HG03354 (cell line): ENCODE data around the gene TAS2R20.
"Not testable (repeated sequence)": the region's sequence is repeated elsewhere in the genome, so short reads cannot be mapped to it uniquely, and the experiment has no call there.

Experiments used
- ATAC-seq: cut with Tn5 transposase; IDR thresholded peaks from one replicate; pipeline ENCODE4 v1.9.1; 2021; ENCODE audit warnings: mild to moderate bottlenecking; ENCODE audit not compliant: unreplicated experiment, poor library complexity, severe bottlenecking

The TAS2R20 gene

GRCh38 chr12:10998204-10998603 lies at the start of gene TAS2R20:
TSS of gene TAS2R20 (minus strand) at chr12:10998304. CDS start at chr12:10997875, 429 bp downstream.
- ATAC-seq = no peak

- ATAC-seq = not testable (repeated sequence)
Observed at GRCh38 chr12:11041366-11041765, 43.3 kb upstream of the TAS2R20 start.

GRCh38 chr12:11040162-11040561 lies 42.1 kb upstream of the TAS2R20 start:
- no peak for ATAC-seq

- no peak for ATAC-seq
Observed at GRCh38 chr12:11039171-11039570, 41.1 kb upstream of the TAS2R20 start.

- peak; percentile 68 for ATAC-seq
Observed at GRCh38 chr12:11033959-11034358, 35.9 kb upstream of the TAS2R20 start.

- no peak for ATAC-seq
Observed at GRCh38 chr12:11031307-11031706, 33.2 kb upstream of the TAS2R20 start, which contains the start of gene TAS2R31. TSS of gene TAS2R31 (minus strand) at chr12:11031407. CDS start at chr12:11031335, 72 bp downstream.

GRCh38 chr12:11026118-11026517 lies 28.0 kb upstream of the TAS2R20 start:
- ATAC-seq = no peak

GRCh38 chr12:11023387-11023786 lies 25.3 kb upstream of the TAS2R20 start:
- no peak for ATAC-seq

- no peak for ATAC-seq
Observed at GRCh38 chr12:11022520-11022919, 24.4 kb upstream of the TAS2R20 start, which contains the start of gene TAS2R19. TSS of gene TAS2R19 (minus strand) at chr12:11022620. CDS start at chr12:11022571, 49 bp downstream.

- no peak for ATAC-seq
Observed at GRCh38 chr12:11016937-11017336, 18.8 kb upstream of the TAS2R20 start.

GRCh38 chr12:11015775-11016430 lies 17.8 kb upstream of the TAS2R20 start:
- ATAC-seq = no peak

- ATAC-seq = no peak
Observed at GRCh38 chr12:11014234-11014633, 16.1 kb upstream of the TAS2R20 start.

GRCh38 chr12:11007608-11008007 lies 9.5 kb upstream of the TAS2R20 start:
- ATAC-seq = no peak

- no peak for ATAC-seq
Observed at GRCh38 chr12:10994307-10994706, 3.8 kb downstream of the TAS2R20 start.

- ATAC-seq = no peak
Observed at GRCh38 chr12:10989107-10989506, 9.0 kb downstream of the TAS2R20 start.

GRCh38 chr12:10986812-10987211 lies 11.3 kb downstream of the TAS2R20 start, which contains the start of gene TAS2R50:
TSS of gene TAS2R50 (minus strand) at chr12:10986912. CDS start at chr12:10986860, 52 bp downstream.
- ATAC-seq = no peak

- no peak for ATAC-seq
Observed at GRCh38 chr12:10982244-10982643, 15.9 kb downstream of the TAS2R20 start.

- no peak for ATAC-seq
Observed at GRCh38 chr12:10974965-10975364, 23.1 kb downstream of the TAS2R20 start.

- no peak for ATAC-seq
Observed at GRCh38 chr12:10968765-10969456, 29.2 kb downstream of the TAS2R20 start.

GRCh38 chr12:10967409-10967808 lies 30.7 kb downstream of the TAS2R20 start:
- ATAC-seq = no peak

GRCh38 chr12:10966314-10966713 lies 31.8 kb downstream of the TAS2R20 start:
- ATAC-seq = no peak
